SK-N-SH treated with all-trans-retinoic acid at 6 μM for 48 hours (cell line): ENCODE data around the gene ADAMTS17.

Experiments used
- ATAC-seq: fragments of 200-7000 bp; cut with Tn5 transposase; 3 replicates; pipeline ENCODE4 v1.9.1; 2020; ENCODE audit warnings: mild to moderate bottlenecking, moderate library complexity
- ARNTL ChIP-seq: fragments of 450-650 bp; formaldehyde crosslinking; IDR thresholded peaks from 2 replicates; pipeline ENCODE4 v1.5.0; 2020; ENCODE audit warnings: low read depth, mild to moderate bottlenecking, moderate library complexity, borderline replicate concordance
- BACH2 ChIP-seq: fragments of 250-450 bp; sonication (Bioruptor Pico); IDR thresholded peaks from 2 replicates; pipeline ENCODE4 v1.9.0; 2021; ENCODE audit warnings: mild to moderate bottlenecking, borderline replicate concordance
- CREB5 ChIP-seq: fragments of 250-450 bp; sonication (Bioruptor Pico); IDR thresholded peaks from 2 replicates; pipeline ENCODE4 v1.5.1; 2020; ENCODE audit warnings: low read depth, mild to moderate bottlenecking, moderate library complexity
- CSDC2 ChIP-seq: fragments of 250-450 bp; sonication (Bioruptor Pico); IDR thresholded peaks from 2 replicates; pipeline ENCODE4 v1.5.0; 2020; ENCODE audit warnings: mild to moderate bottlenecking, moderate library complexity
- CSRNP3 ChIP-seq: fragments of 250-450 bp; sonication (Bioruptor Pico); IDR thresholded peaks from 2 replicates; pipeline ENCODE4 v1.5.1; 2021; ENCODE audit warnings: mild to moderate bottlenecking, moderate library complexity
- GLIS3 ChIP-seq: fragments of 250-450 bp; sonication (Bioruptor Pico); IDR thresholded peaks from 2 replicates; pipeline ENCODE4 v1.5.0; 2020; ENCODE audit warnings: mild to moderate bottlenecking, moderate library complexity
- ISL1 ChIP-seq: fragments of 250-450 bp; sonication (Bioruptor Pico); IDR thresholded peaks from 2 replicates; pipeline ENCODE4 v2.1.2; 2022; ENCODE audit warnings: mild to moderate bottlenecking, moderate library complexity
- OSR1 ChIP-seq: fragments of 250-450 bp; sonication (Bioruptor Pico); IDR thresholded peaks from 2 replicates; pipeline ENCODE4 v1.8.0; 2022; ENCODE audit warnings: moderate library complexity, mild to moderate bottlenecking, inconsistent platforms
- PATZ1 ChIP-seq: fragments of 250-450 bp; sonication (Bioruptor Pico); IDR thresholded peaks from 2 replicates; pipeline ENCODE4 v1.8.0; 2020; ENCODE audit warnings: mild to moderate bottlenecking, moderate library complexity, borderline replicate concordance
- POU6F1 ChIP-seq: fragments of 250-450 bp; sonication (Bioruptor Pico); IDR thresholded peaks from 2 replicates; pipeline ENCODE4 v1.8.0; 2021; ENCODE audit warnings: low read depth, mild to moderate bottlenecking, moderate library complexity, borderline replicate concordance
- PPARA ChIP-seq: fragments of 250-450 bp; sonication (Bioruptor Pico); IDR thresholded peaks from 2 replicates; pipeline ENCODE4 v1.5.0; 2020; ENCODE audit warnings: mild to moderate bottlenecking, borderline replicate concordance
- RARB ChIP-seq: fragments of 250-450 bp; sonication (Bioruptor Pico); IDR thresholded peaks from 2 replicates; pipeline ENCODE4 v1.8.0; 2021; ENCODE audit warnings: mild to moderate bottlenecking, moderate library complexity
- TOX ChIP-seq: fragments of 250-450 bp; sonication (Bioruptor Pico); IDR thresholded peaks from 2 replicates; pipeline ENCODE4 v1.8.0; 2021; ENCODE audit warnings: mild to moderate bottlenecking, moderate library complexity, borderline replicate concordance
- TSHZ2 ChIP-seq: fragments of 250-450 bp; sonication (Bioruptor Pico); IDR thresholded peaks from 2 replicates; pipeline ENCODE4 v1.5.0; 2020; ENCODE audit warnings: mild to moderate bottlenecking, moderate library complexity
- ZFP3 ChIP-seq: fragments of 250-450 bp; sonication (Bioruptor Pico); IDR thresholded peaks from 2 replicates; pipeline ENCODE4 v1.5.0; 2020; ENCODE audit warnings: mild to moderate bottlenecking, moderate library complexity
- ZFP30 ChIP-seq: fragments of 450-650 bp; formaldehyde crosslinking; IDR thresholded peaks from 2 replicates; pipeline ENCODE4 v1.5.0; 2022; ENCODE audit warnings: mild to moderate bottlenecking, moderate library complexity
- ZNF565 ChIP-seq: fragments of 450-650 bp; formaldehyde crosslinking; conservative IDR thresholded peaks from 2 replicates; pipeline ENCODE4 v1.5.0; 2020; ENCODE audit warnings: low read depth, mild to moderate bottlenecking, moderate library complexity
- ZNF70 ChIP-seq: fragments of 450-650 bp; formaldehyde crosslinking; IDR thresholded peaks from 2 replicates; pipeline ENCODE4 v1.5.0; 2020; ENCODE audit warnings: mild to moderate bottlenecking, moderate library complexity
- ZNF8 ChIP-seq: fragments of 450-650 bp; formaldehyde crosslinking; IDR thresholded peaks from 2 replicates; pipeline ENCODE4 v1.5.0; 2020; ENCODE audit warnings: mild to moderate bottlenecking, moderate library complexity

ADAMTS17 gene

GRCh38 chr15:100043692-100044091, 298.1 kb downstream of the ADAMTS17 start:
- TF ChIP-seq ZNF70 (CRISPR knock-in tag) (no peak), CSRNP3 (CRISPR knock-in tag) (no peak), ZNF565 (CRISPR knock-in tag) (no peak), TOX (CRISPR knock-in tag) (no peak), GLIS3 (no peak), PATZ1 (no peak), PPARA (CRISPR knock-in tag) (no peak), BACH2 (CRISPR knock-in tag) (no peak), POU6F1 (CRISPR knock-in tag) (no peak), ISL1 (CRISPR knock-in tag) (no peak), ZFP3 (CRISPR knock-in tag) (no peak), ZNF8 (CRISPR knock-in tag) (no peak), OSR1 (no peak), ARNTL (CRISPR knock-in tag) (no peak)
- no peak for ATAC-seq

GRCh38 chr15:100043068-100043641, 298.6 kb downstream of the ADAMTS17 start:
- TF ChIP-seq ZFP30 (no peak), CSDC2 (no peak), ZNF565 (CRISPR knock-in tag) (no peak), TOX (CRISPR knock-in tag) (no peak), TSHZ2 (CRISPR knock-in tag) (no peak), BACH2 (CRISPR knock-in tag) (no peak), POU6F1 (CRISPR knock-in tag) (no peak), GLIS3 (no peak), ISL1 (CRISPR knock-in tag) (no peak), CREB5 (CRISPR knock-in tag) (no peak), RARB (CRISPR knock-in tag) (no peak), OSR1 (no peak), ZNF70 (CRISPR knock-in tag) (no peak), PATZ1 (no peak), PPARA (CRISPR knock-in tag) (no peak), ZNF8 (CRISPR knock-in tag) (no peak), ARNTL (CRISPR knock-in tag) (no peak)
- no peak for ATAC-seq
